GM21529 (cell line): ENCODE results near the gene KCNK13.

Experiments used
- ATAC-seq: cut with Tn5 transposase; IDR thresholded peaks from one replicate; pipeline ENCODE4 v1.9.1; 2021; ENCODE audit not compliant: unreplicated experiment

KCNK13 gene

DNA sequence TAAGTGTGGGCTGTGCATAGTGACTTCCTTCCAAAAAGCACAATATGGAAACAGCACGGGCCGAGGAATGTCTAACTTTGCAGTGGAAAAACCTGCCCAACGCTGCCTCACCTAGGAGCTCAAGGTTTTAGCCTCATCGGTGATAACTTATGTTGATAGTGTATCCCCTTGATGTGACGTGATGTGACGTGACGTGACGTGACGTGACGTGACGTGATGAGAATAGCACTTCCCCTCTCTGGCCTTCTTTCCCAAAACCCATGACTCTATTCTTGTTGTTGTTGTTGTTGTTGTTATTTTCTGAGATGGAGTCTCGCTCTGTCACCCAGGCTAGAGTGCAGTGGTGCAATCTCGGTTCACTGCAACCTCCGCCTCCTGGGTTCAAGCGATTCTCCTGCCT, 64.5 kb downstream of the KCNK13 start:
- ATAC-seq: no peak

DNA sequence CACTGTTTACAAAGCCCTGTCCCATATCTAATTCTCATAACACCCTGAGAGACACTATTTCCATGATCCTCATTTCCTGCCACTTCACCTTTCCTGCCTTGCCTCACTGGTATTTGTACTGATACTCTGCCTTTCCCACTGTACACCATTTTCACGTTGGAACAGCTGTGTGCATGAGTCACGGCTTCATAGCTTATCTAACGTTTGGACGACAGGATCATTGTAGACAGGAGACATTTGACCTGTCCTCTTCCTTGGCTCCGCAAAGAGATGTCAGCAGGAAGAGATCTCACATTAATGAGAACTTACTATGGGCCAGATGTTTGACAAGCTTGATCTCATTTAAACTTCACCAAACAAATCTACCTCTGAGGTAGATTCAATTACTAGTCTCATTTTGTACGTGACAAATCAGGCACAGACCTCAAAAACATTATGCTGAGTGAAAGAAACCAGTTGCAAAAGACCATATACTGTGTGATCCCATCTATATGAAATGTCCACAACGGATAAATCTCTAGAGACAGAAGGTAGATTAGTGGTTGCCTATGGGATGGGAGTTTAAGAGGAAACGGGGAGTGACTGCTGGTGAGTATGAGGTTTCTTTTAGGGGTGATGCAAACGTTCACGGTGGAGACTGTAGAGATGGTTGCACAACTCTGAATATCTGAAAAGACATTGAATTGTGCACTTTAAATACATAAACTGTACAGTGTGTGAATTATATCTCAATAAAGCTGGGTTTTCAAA, 71.2 kb downstream of the KCNK13 start:
- ATAC-seq: no peak

DNA sequence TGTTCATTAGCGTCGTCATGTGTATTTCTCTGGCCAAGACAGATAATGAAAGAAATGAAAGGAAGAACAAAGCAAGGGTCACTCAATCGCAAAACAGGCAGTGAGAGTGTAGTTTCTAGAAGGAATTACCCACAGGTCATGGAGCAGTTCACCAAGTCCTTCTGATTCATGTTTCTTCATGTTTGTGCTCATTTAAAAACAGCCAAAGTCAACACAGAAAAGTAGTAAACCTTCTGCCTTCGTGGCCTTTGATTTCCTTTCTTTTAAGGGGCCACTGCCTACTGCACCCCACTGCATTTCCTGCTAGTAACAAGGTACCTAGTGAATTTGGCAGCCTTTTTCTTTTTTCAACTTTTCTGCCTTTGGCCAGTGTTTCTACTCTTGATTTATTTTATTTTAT, 75.1 kb downstream of the KCNK13 start:
- ATAC-seq: no peak

DNA sequence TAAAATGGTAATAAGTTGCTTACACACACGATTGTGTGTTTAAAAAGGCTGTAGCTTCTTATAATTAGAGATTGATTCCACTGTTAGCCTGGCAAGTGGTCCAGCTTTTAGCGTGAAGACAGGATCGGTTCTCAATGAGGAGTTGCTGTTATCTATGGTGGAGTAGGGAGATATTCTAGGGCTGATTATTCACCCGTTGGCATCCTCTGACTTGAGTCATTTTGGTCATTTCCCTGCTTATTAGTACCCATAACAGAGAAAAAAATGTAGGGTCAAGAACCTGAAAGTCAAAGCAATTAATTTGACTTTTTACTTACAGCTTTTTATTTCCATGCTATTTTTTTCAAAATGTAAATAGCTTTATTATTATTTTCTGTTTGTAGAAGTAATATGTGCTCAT, 76.0 kb downstream of the KCNK13 start:
- no peak for ATAC-seq

DNA sequence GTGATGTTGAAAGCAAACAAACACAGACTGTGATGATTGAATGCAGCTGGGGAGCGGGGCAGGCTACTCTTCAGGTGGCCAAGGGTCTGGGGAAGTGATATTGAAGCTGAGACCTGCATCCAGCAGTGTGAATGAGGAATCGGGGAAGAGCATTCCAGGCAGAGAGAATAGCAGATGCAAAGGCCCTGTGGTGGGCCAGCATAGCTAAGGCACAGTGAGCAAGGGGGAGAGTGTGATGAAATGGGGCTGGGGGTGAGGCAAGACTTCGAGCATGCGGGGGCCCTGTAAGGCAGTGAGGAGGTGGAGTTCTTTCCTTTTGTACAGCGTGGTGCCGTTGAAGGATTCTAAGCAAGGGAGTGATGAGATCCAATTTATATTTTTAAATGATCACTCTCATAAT, 77.4 kb downstream of the KCNK13 start:
- no peak for ATAC-seq

DNA sequence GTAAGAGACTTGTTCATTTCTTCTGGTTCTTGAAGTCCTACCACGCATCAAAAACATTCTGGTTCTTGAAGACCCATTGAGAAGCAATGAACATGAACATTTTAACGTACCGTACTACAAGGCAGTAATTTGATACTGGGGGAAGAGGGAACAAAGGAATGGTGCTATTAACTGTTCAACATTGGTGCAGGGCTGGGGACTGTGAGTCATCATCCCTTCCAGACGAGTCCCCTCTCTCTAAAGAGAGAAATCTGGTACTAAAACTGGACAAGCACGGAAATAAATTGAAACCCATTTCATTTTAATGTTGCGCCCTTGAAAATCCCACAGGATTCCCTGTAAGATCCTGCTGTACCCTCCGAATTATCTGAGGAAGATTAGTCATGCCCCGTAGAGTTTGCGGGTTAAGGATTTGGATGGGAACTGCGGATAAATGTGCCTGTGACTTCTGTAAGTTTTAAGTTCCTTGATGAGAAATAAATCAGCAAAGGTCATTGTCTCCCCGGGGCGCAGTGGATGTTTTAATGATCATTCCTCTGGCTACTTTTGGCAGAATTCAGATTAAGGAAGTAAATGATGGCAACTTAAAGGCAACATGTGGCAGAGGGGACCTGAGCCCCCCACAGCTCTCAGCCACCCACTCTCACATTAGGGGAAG, 78.6 kb downstream of the KCNK13 start:
- no peak for ATAC-seq

DNA sequence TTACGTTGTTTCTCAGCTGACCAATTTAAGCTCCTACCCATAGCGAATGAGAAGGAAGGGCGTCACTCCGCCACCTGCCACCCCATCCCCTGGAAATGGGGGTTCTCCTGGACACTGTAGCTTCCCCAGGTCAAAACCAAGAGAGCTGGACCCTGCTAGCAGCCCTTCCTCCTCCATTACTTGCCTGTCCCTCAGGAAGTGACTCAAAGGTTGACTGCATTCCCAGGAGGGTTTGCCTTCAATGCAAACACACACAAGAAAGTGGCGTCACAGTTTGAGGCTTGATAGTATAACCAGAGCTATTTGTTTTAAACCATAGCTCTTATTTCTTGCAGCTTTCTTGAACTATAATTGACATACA, 79.1 kb downstream of the KCNK13 start:
- ATAC-seq: no peak

DNA sequence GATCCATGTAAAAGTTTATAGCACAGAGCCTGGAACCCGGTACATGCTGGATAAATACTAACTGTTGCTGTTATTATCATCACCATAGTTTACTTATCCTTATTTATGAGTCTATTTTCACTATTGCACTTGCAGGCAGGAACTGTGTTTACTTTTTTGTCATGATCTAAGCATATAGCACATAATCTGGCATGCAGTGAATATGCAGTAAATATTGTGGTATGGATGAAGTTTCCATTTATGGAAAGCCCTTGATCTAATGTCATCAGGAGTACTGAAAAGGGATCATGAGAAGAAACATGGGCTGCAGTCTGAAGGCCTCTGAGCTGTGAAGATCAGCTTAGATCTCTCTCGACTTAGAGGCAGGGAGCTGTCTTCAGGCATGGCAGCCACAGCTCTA, 91.6 kb downstream of the KCNK13 start:
- ATAC-seq: no peak

DNA sequence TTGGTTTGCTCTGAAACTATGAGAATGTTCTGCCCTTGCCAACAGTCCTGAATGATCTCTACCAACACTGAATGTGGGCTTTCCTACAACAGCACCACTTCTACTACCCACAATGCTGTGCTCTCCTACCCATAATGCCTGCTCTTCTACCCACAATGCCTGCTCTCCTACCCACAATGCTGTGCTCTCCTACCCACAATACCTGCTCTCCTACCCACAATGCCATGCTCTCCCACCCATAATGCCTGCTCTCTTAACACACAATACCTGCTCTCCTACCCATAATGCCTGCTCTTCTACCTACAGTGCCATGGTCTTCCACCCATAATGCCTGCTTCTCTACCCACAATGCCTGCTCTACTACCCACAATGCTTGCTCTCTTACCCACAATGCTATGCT, 92.3 kb downstream of the KCNK13 start:
- ATAC-seq: no peak

DNA sequence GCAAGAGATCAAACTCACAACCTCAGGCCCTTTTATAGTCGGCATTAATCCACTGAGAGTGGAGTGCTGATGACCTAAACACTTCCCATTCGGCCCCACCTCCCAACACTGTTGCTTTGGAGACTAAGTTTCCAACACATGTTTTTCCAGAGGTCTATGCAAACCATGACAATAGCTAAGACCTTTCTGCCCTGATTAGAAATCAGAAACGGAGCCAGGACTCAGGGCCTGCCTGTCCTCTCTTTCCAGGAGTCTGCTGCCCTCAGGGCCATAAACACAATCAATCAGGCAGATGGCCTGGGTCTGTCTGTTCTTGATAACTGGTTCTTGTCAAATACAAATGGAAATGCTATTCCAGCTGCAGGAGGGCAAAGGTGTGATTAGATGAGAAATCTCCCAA, 97.4 kb downstream of the KCNK13 start:
- no peak for ATAC-seq

DNA sequence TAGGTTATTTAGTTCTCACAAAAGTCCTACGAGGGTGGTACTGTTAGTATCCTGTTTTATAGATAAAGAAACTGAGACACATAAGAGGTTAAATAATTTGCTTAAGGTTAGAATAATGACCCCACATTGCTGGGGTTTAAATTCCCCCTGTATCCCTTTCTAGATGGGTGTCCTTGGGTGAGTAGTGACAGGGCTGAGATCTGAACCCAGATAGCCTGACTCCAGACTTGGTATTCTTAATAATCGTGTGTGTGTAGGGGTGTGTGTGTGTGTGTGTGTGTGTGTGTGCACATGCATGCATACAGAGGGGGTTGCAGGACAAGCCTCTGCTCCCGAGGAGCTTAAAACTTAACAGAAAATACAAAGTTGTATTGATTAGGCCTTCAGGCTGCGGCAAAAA, 97.9 kb downstream of the KCNK13 start:
- no peak for ATAC-seq

DNA sequence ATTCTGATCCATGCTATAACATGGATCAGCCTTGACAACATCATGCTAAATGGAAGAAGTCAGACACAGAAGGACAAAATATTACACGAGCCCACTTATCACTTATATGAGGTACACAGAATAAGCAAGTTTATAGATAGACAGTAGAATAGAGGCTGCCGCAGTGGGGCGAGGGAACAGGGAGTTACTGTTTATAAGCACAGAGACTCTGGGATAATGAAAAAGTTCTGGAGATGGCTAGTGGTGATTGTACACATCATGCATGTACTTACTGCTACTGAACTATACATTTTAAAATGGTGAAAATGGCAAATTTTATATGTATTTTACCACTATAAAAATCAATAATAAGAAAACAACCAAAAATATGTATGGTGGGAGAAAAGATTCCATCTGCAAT, 99.3 kb downstream of the KCNK13 start:
- no peak for ATAC-seq

DNA sequence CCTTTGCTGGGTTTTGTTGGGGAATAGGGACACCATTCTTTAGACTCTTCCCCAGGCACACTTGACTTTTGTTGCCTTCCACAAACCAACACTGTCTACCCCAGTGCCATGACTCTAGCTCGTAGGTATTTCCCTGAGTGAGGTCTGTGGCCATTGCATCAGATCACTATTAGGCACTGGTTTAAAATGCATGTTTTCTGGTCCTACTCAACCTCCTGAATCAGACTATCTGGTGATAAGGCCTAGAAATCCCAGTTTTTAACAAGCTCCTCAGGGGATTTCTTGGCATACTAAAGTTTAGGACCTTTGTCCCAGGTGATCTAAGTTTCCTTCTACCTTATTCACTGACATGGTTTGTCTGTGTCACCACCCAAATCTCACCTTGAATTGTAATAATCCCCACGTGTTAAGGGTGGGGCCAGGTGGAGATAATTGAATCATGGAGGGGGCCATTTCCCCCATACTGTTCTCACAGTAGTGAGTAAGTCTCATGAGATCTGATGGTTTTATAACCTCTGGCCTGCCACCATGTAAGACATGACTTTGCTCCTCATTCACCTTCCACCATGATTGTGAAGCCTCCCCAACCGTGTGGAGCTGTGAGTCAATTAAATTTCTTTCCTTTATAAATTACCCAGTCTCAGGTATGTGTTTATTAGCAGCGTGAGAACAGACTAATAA, 106.8 kb downstream of the KCNK13 start:
- ATAC-seq: no peak

DNA sequence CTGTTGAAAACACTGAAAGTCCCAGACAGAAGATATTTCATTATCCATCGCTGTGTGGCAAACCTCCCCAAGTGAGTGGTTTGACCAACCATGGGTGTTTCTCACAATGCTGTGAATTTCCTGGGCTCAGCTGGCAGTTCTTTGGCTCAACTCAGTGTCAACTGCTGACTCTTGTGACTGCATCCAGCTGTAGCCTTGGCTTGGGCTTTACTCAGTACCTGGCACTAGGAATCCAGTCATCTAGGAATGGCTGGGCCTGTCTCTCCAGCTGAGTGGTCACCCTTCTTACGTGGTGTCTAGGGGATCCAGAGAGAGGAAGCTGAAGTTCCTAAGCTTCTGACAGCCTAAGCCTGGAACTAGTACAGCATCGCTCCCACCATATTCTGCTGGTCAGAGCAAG, 113.8 kb downstream of the KCNK13 start:
- ATAC-seq: no peak

DNA sequence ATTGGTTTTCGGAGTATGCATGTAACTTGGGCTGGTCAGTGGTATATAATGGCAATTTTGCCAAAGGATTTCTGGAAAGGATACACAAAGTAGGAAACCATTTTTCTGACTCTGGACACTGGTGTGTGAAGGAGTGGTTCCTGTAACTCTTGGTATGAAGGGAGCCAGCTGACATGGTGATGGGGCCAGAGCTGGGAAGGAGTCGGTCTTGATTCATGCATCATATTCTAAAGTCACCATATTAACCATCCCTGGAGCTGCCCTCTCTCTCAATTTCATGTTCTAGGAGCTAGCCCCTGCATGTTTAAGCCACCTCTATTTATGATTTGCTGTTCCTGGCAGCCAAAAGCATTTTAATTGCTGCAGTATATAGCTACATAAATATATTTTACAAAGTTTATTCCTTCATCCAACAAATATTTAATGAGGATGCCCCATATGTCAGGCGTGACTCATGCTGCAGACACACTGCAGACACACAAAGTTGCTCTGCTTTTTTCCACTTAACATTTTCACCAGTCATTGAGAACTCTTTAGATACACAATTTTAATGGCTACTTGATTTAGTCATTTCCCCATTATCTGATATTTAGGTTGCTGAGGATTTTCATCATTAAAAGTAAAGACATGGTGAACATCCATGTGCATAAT, 115.9 kb downstream of the KCNK13 start:
- ATAC-seq: no peak

DNA sequence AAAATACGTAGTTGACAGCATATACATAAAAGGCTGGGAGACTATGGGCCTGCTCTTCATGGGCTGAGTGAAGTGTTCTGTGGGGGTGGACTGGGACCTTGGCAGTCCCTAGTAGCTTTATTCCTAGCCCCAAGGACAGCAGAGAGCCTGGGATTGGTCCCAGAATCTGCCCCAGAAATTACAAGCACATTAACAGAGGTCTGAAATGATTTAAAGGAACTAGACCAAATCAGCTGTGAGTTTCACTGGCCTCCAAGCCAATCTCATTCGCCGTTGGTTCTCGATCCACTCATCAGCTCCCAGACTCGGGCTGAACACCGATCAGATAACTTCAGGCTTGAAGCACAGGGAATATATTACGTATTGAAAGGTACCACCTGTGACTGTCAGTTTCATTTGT, 117.6 kb downstream of the KCNK13 start:
- ATAC-seq: no peak

DNA sequence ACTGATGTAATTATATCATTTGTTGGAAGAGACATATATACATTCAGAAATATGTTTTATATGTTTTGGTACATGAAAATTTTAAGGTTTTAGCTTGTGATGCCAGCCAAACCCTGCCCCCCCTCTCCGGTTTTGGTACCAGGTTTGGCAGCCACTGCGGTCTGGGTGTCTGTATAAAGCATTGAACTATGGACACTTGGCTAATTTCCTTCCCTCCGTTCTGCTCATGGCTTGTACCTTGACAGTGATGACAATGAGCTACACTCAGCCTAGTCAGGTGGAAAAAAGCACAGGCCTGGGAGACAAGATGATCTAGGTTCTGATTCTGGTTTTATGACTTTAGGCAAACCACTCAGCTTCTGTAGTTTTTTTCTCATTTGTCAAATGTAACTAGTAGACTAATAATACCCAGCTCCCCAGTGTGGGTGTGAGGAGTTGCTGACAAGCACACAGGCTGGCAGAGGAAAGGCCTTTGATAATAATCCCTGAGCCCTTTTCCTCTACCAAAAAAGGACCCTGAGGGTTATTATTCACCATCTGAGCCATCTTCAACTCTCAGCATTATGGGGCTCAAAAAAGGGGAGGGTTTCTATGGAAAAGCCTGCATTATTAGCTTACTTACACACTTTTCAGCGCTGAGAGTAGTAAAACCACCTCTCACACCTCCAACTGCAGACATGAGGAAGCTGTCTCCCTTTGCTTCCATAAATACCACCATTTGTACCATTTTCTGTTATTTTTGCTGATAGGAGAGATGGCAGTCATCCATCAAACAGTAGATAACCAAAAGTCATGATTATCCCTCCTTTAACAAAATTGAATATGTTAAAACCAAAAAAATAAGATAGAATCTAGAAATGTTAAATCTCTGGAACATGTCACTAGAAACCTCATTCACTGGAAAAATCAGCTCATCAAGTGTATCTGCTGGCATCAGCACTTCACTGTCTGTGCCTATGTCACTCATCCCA, 118.3 kb downstream of the KCNK13 start:
- no peak for ATAC-seq

DNA sequence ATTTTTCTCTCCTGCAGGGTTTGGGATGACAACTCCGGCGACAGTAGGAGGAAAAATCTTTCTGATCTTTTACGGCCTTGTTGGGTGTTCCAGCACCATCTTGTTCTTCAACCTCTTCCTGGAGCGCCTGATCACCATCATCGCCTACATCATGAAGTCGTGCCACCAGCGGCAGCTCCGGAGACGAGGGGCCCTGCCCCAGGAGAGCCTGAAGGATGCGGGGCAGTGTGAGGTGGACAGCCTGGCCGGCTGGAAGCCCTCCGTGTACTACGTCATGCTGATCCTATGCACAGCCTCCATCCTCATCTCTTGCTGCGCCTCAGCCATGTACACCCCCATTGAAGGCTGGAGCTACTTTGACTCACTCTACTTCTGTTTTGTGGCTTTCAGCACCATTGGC, 122.3 kb downstream of the KCNK13 start:
- no peak for ATAC-seq

DNA sequence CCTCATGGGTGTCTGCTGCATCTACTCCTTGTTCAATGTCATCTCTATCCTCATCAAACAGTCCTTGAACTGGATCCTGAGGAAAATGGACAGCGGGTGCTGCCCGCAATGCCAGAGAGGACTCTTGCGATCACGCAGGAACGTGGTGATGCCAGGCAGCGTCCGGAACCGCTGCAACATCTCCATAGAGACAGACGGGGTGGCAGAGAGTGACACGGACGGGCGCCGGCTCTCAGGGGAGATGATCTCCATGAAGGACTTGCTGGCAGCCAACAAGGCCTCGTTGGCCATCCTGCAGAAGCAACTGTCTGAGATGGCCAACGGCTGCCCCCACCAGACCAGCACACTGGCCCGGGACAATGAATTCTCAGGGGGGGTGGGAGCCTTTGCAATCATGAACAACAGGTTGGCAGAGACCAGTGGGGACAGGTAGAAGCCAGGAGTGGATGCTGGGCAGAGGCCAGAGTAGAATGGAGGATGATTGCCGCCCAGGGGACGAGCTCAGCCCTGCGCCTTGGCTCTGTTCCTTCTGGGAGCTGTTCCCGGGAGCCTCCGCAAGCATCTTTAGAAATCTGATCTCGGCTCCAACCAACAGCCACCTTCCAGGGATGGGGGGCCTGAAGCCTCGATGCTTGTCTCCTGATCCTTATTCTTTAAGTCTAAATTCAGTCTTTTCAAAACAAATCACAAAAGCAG, 122.9 kb downstream of the KCNK13 start:
- ATAC-seq: no peak

DNA sequence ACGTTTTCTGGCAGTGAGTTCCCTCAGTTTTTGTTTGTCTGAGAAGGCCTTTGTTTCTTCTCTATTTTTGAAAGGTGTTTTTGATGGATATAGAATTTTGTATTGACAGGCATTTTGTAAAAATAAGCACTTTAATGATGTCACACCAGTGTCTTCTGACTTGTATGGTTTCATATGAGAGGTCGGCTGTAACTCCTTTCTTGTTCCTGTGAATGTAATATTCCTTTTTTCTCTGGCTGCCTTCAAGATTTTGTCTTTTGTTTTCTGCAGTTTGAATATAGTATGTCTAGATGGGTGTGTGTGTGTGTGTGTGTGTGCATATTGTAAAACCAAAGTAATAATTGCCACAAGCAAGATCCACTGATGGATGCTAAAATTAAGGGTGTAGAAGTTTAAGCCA, 126.8 kb downstream of the KCNK13 start:
- ATAC-seq: no peak
